H1 (cell line): ENCODE results near the gene CELF4. TPM values are rescaled to one million over a fixed set of nuclear protein-coding genes. Genes with fewer than 3 reads are reported as not detected.

ENCODE experiments used
- CTCF ChIA-PET: fragments of 300-600 bp; sonication (Branson Sonifier 250); formaldehyde crosslinking; loops from one replicate; lab custom pipeline; 2021; ENCODE audit not compliant: partially characterized antibody; lab: Charles Lee
- POLR2A ChIA-PET: fragments of 300-600 bp; sonication (Branson Sonifier 250); formaldehyde crosslinking; loops from one replicate; lab custom pipeline; 2021; ENCODE audit warnings: inconsistent platforms; ENCODE audit not compliant: partially characterized antibody; lab: Charles Lee
- DNase-seq, 2 experiments: peaks; one replicate each; pipeline versions ENCODE4 v3.0.0 to v3.0.0-alpha.2; 2010 to 2022; ENCODE audit warnings: low spot score in 2 of 2, low read depth in 1 of 2, mixed read lengths in 1 of 2
- FAIRE-seq: peaks from 2 replicates; lab custom pipeline; 2011; peaks lifted over from hg19 to GRCh38; lab: Jason Lieb, UNC
- H2AFZ ChIP-seq: 2 replicates; pipeline ENCODE4 v1.8.1; 2012; ENCODE audit warnings: low read length, inconsistent platforms
- H2AK5ac ChIP-seq: 2 replicates; pipeline ENCODE4 v1.6.1; 2013; ENCODE audit warnings: low read depth, low read length
- H2BK120ac ChIP-seq: replicated peaks from 2 replicates; pipeline ENCODE3; 2013; ENCODE audit warnings: low read depth, low read length, inconsistent platforms
- H2BK12ac ChIP-seq: 2 replicates; pipeline ENCODE4 v1.6.1; 2013; ENCODE audit warnings: low read depth, low read length
- H2BK15ac ChIP-seq: 2 replicates; pipeline ENCODE4 v1.6.1; 2013; ENCODE audit warnings: low read length
- H2BK20ac ChIP-seq: 2 replicates; pipeline ENCODE4 v1.6.1; 2013; ENCODE audit warnings: low read length
- H2BK5ac ChIP-seq: 2 replicates; pipeline ENCODE4 v1.6.1; 2013; ENCODE audit warnings: low read depth, low read length
- H3K14ac ChIP-seq: 2 replicates; pipeline ENCODE4 v1.6.1; 2013; ENCODE audit warnings: inconsistent platforms; ENCODE audit not compliant: insufficient read length
- H3K18ac ChIP-seq: 2 replicates; pipeline ENCODE4 v1.6.1; 2013; ENCODE audit warnings: low read length; ENCODE audit errors: extremely low read depth
- H3K23ac ChIP-seq: 2 replicates; pipeline ENCODE4 v1.6.1; 2013; ENCODE audit warnings: inconsistent platforms; ENCODE audit not compliant: insufficient read length
- H3K23me2 ChIP-seq: 2 replicates; pipeline ENCODE4 v1.6.1; 2013; ENCODE audit warnings: low read depth, low read length
- H3K27ac ChIP-seq: 2 replicates; pipeline ENCODE4 v1.6.1; 2011; ENCODE audit warnings: low read depth, low read length, inconsistent platforms
- H3K27me3 ChIP-seq, 4 experiments: replicated peaks in 1 of 4; 1 replicate in 1 of 4; 2 replicates in 3 of 4; pipeline versions ENCODE4 v1.6.1 to v1.8.1; 2011 to 2013; ENCODE audit warnings: low read length in 3 of 4, mild to moderate bottlenecking in 3 of 4, inconsistent platforms in 2 of 4, mixed read lengths in 2 of 4, moderate library complexity in 1 of 4; ENCODE audit not compliant: control insufficient read depth in 3 of 4, insufficient read depth in 3 of 4; ENCODE audit errors: extremely low read depth in 1 of 4
- H3K36me3 ChIP-seq, 4 experiments: 2 replicates each; pipeline versions ENCODE4 v1.6.1 to v1.8.1; 2011 to 2013; ENCODE audit warnings: mild to moderate bottlenecking in 4 of 4, low read length in 3 of 4, moderate library complexity in 2 of 4, control low read depth in 1 of 4, inconsistent platforms in 1 of 4; ENCODE audit not compliant: insufficient read depth in 4 of 4, control insufficient read depth in 2 of 4
- H3K4ac ChIP-seq: replicated peaks from 2 replicates; pipeline ENCODE3; 2013; ENCODE audit warnings: low read length, low read depth, mixed read lengths, inconsistent platforms; ENCODE audit not compliant: insufficient read length
- H3K4me1 ChIP-seq, 4 experiments: replicated peaks in 1 of 4; 1 replicate in 1 of 4; 2 replicates in 3 of 4; pipeline versions ENCODE4 v1.6.1 to v1.8.1; 2011 to 2013; ENCODE audit warnings: low read length in 3 of 4, inconsistent platforms in 2 of 4, mixed read lengths in 1 of 4; ENCODE audit not compliant: insufficient read depth in 4 of 4, control insufficient read depth in 3 of 4
- H3K4me2 ChIP-seq, 2 experiments: 2 replicates each; pipeline versions ENCODE4 v1.6.1 to v1.8.1; 2011 to 2013; ENCODE audit warnings: low read depth in 2 of 2, low read length in 2 of 2, control low read depth in 1 of 2, inconsistent platforms in 1 of 2, mild to moderate bottlenecking in 1 of 2; ENCODE audit not compliant: insufficient read depth in 1 of 2
- H3K4me3 ChIP-seq, 4 experiments: fragments of 200-600, 300-600 bp in 1 of 4; sonication (generic), shearing (Covaris generic), sonication (Bioruptor Twin) in 1 of 4; 2 replicates each; pipeline versions ENCODE4 v1.5.1 to v1.8.1; 2011 to 2016; ENCODE audit warnings: low read length in 4 of 4, low read depth in 3 of 4, control low read depth in 2 of 4, inconsistent platforms in 2 of 4, mild to moderate bottlenecking in 2 of 4, mixed read lengths in 1 of 4, moderate library complexity in 1 of 4; ENCODE audit not compliant: insufficient read depth in 2 of 4; ENCODE audit errors: extremely low read depth in 1 of 4
- H3K56ac ChIP-seq: replicated peaks from 2 replicates; pipeline ENCODE3; 2013; ENCODE audit warnings: low read depth, mild to moderate bottlenecking, mixed read lengths, low read length, inconsistent platforms; ENCODE audit not compliant: insufficient read length
- H3K79me1 ChIP-seq: 2 replicates; pipeline ENCODE4 v1.6.1; 2013; ENCODE audit warnings: low read depth, low read length, control low read depth
- H3K79me2 ChIP-seq, 2 experiments: 2 replicates each; pipeline versions ENCODE4 v1.6.1 to v1.8.1; 2012 to 2013; ENCODE audit warnings: low read length in 2 of 2, mild to moderate bottlenecking in 2 of 2, inconsistent platforms in 1 of 2; ENCODE audit not compliant: insufficient read depth in 2 of 2, control insufficient read depth in 1 of 2
- H3K9ac ChIP-seq, 4 experiments: replicated peaks in 1 of 4; 1 replicate in 1 of 4; 2 replicates in 3 of 4; pipeline versions ENCODE4 v1.6.1 to v1.8.1; 2011 to 2013; ENCODE audit warnings: low read depth in 3 of 4, low read length in 3 of 4, control low read depth in 2 of 4, mild to moderate bottlenecking in 2 of 4, moderate library complexity in 2 of 4, inconsistent platforms in 1 of 4; ENCODE audit errors: extremely low read depth in 1 of 4
- H3K9me3 ChIP-seq, 2 experiments: 2 replicates each; pipeline versions ENCODE4 v1.6.1 to v1.8.1; 2012 to 2013; ENCODE audit warnings: mild to moderate bottlenecking in 2 of 2, moderate library complexity in 2 of 2, control low read depth in 1 of 2, inconsistent platforms in 1 of 2, low read depth in 1 of 2, low read length in 1 of 2, mixed read lengths in 1 of 2; ENCODE audit not compliant: insufficient read depth in 2 of 2
- H4K20me1 ChIP-seq, 2 experiments: replicated peaks in 1 of 2; 2 replicates each; pipeline versions ENCODE3 to v1.8.1; 2011 to 2013; ENCODE audit warnings: inconsistent platforms in 2 of 2, low read length in 2 of 2, mild to moderate bottlenecking in 1 of 2; ENCODE audit not compliant: insufficient read depth in 2 of 2, control insufficient read depth in 1 of 2
- H4K5ac ChIP-seq: 2 replicates; pipeline ENCODE4 v1.6.1; 2013; ENCODE audit warnings: low read length, low read depth, mixed read lengths, inconsistent platforms; ENCODE audit not compliant: insufficient read length
- H4K8ac ChIP-seq: 2 replicates; pipeline ENCODE4 v1.8.0; 2013; ENCODE audit warnings: mild to moderate bottlenecking, moderate library complexity, low read length, inconsistent platforms; ENCODE audit not compliant: insufficient read depth; ENCODE audit errors: extremely low read depth
- H4K91ac ChIP-seq: replicated peaks from 2 replicates; pipeline ENCODE3; 2013; ENCODE audit warnings: low read length, mixed read lengths, inconsistent platforms; ENCODE audit not compliant: insufficient read length
- ATF2 ChIP-seq: IDR thresholded peaks from 2 replicates; pipeline ENCODE4 v1.6.1; 2012; ENCODE audit warnings: low read length, inconsistent platforms
- ATF3 ChIP-seq: IDR thresholded peaks from 2 replicates; pipeline ENCODE4 v1.6.1; 2011; ENCODE audit warnings: low read depth, mild to moderate bottlenecking, low read length; ENCODE audit not compliant: insufficient read depth
- BCL11A ChIP-seq, 2 experiments: IDR thresholded peaks; one replicate each; pipeline ENCODE4 v1.6.1; 2011; ENCODE audit warnings: low read depth in 2 of 2, low read length in 2 of 2, mild to moderate bottlenecking in 2 of 2
- E2F6 ChIP-seq: IDR thresholded peaks from 2 replicates; pipeline ENCODE4 v1.6.1; 2012; ENCODE audit warnings: inconsistent platforms
- EZH2 ChIP-seq: fragments of 200-600 bp; sonication (generic); IDR thresholded peaks from 2 replicates; pipeline ENCODE4 v1.7.1; 2012; ENCODE audit warnings: low read depth, mild to moderate bottlenecking, moderate library complexity, low read length, inconsistent platforms; ENCODE audit not compliant: severe bottlenecking
- KDM5A ChIP-seq: fragments of 200-600 bp; IDR thresholded peaks from 2 replicates; pipeline ENCODE4 v1.7.1; 2012; ENCODE audit warnings: mild to moderate bottlenecking, low read length, inconsistent platforms, mixed read lengths
- POLR2A ChIP-seq, 2 experiments: IDR thresholded peaks; 1 replicate in 1 of 2; 2 replicates in 1 of 2; pipeline ENCODE4 v1.6.1; 2011; ENCODE audit warnings: low read depth in 2 of 2, low read length in 2 of 2, mild to moderate bottlenecking in 2 of 2; ENCODE audit errors: control extremely low read depth in 1 of 2
- SRF ChIP-seq: IDR thresholded peaks from 2 replicates; pipeline ENCODE4 v1.6.1; 2011; ENCODE audit warnings: mild to moderate bottlenecking, low read depth, low read length, moderate library complexity
- TAF7 ChIP-seq: optimal IDR thresholded peaks from 2 replicates; pipeline ENCODE3; 2011; ENCODE audit warnings: low read depth, mild to moderate bottlenecking, inconsistent platforms, low read length, moderate library complexity, borderline replicate concordance
- TEAD4 ChIP-seq: IDR thresholded peaks from 2 replicates; pipeline ENCODE4 v1.6.1; 2012; ENCODE audit warnings: low read depth, low read length, inconsistent platforms, mixed read lengths
- YY1 ChIP-seq: IDR thresholded peaks from 2 replicates; pipeline ENCODE4 v1.6.1; 2011; ENCODE audit warnings: low read depth, mild to moderate bottlenecking, low read length
- WGBS, 2 experiments: shearing (Covaris generic) in 1 of 2; methylation state at CpG; one replicate each; pipeline versions ENCODE4 v1.1.6 to v1.1.7; 2013 to 2015; ENCODE audit warnings: low lambda C conversion rate in 2 of 2, mixed read lengths in 2 of 2, inconsistent platforms in 1 of 2, low coverage in 1 of 2, missing lambda C conversion rate in 1 of 2; ENCODE audit not compliant: insufficient replicate concordance in 2 of 2, insufficient coverage in 1 of 2, insufficient read length in 1 of 2; ENCODE audit errors: extremely low coverage in 1 of 2, missing lambda C conversion rate in 1 of 2; 5-methylcytosine and 5-hydroxymethylcytosine counted together
- polyA plus RNA-seq, 7 experiments: library from polyadenylated mRNA; depleted of rRNA in 3 of 7; stranded (reverse) in 5 of 7; unstranded in 2 of 7; fragments of >200 nt in 5 of 7; fragments of 200-250 nt in 2 of 7; gene quantifications; 1 replicate in 5 of 7; 2 replicates in 1 of 7; 4 replicates in 1 of 7; pipeline versions ENCODE4 v1.2.1 to v1.2.3, GENCODE V29; 2011 to 2013; ENCODE audit warnings: missing spikeins in 2 of 7, mixed read lengths in 2 of 7
- total RNA-seq: library from RNA; stranded (reverse); fragmentation: NEBNext Ultra II Directional; extraction: Animal tissue kit (Norgen Biotek cat#: 25700); gene quantifications from 2 replicates; pipeline ENCODE4 v1.2.1, GENCODE V29; 2021

CELF4 gene
- total and polyA plus RNA-seq, 2 of the 8 experiments (the other 6 are each of a cell fraction or from before 2014, with no cell fraction given) = 1.6 to 3.4 TPM

- H3K23ac ChIP-seq = no peak overlapping the region
- H2BK20ac ChIP-seq = no peak overlapping the region
- H3K4me2 ChIP-seq = no peak overlapping the region
- H3K79me1 ChIP-seq = no peaks in the 10 kb centered on the region; the same call in 1 of the 2 replicates
- no peaks in the 10 kb centered on the region for H3K36me3 ChIP-seq
- peaks cover 2 to 26% (median 13%) of the 10 kb centered on the region in 4 experiments for H3K27me3 ChIP-seq
- no peak overlapping the region for H2BK15ac ChIP-seq
- no peak overlapping the region for H3K4me3 ChIP-seq
- H3K79me2 ChIP-seq = no peaks in the 10 kb centered on the region
- no peak overlapping the region for H2BK120ac ChIP-seq
- peaks cover 0 to 2% of the 10 kb centered on the region in 2 experiments for H4K20me1 ChIP-seq
- no peak overlapping the region for H3K4ac ChIP-seq
- POLR2A ChIA-PET = interaction anchor here (1.2 kb wide), 1 partner anchor 20 kb away, joined by 3 read pairs; no protein-coding TSS in a partner anchor
- no peak overlapping the region for H3K56ac ChIP-seq
- H2BK5ac ChIP-seq = no peak overlapping the region
- no peak overlapping the region for H2BK12ac ChIP-seq
- WGBS, 2 experiments = 79% methylated on average over 4 of the region's 6 CpGs; no CpG with 5 or more reads in 1 of the 2 experiments
- no peak overlapping the region for H4K91ac ChIP-seq
- no peak overlapping the region for H4K8ac ChIP-seq
- no peak overlapping the region for H3K27ac ChIP-seq
- no peak overlapping the region for H2AFZ ChIP-seq
- no peak overlapping the region for H3K14ac ChIP-seq
- no peak overlapping the region for H4K5ac ChIP-seq
- no peaks in the 10 kb centered on the region for H3K9me3 ChIP-seq
- peaks cover 2% of the 10 kb centered on the region; the same call in 1 of the 2 replicates for H3K23me2 ChIP-seq
- no peak overlapping the region for H2AK5ac ChIP-seq
- CTCF ChIA-PET = interaction anchor here (0.7 to 2.3 kb wide), 14 partner anchors 11 to 103 kb away, joined by 3 to 11 read pairs (median 4); no protein-coding TSS in a partner anchor
- H3K18ac ChIP-seq = no peak overlapping the region
- no peak for DNase-seq
- peaks cover 0 to 16% (median 13%) of the 10 kb centered on the region in 4 experiments; a peak in 6 of 7 replicates for H3K4me1 ChIP-seq
- FAIRE-seq = no peak
- no peak overlapping the region for H3K9ac ChIP-seq
- TF ChIP-seq TEAD4 (no peak), KDM5A (no peak), TAF7 (no peak), ATF2 (no peak), ATF3 (no peak), EZH2 (no peak), POLR2A (IDR thresholded peaks at IDR 0.05; ENCODE audit: control extremely low read depth in 1 of 2, low read depth in 2 of 2, low read length in 2 of 2) (no peak), YY1 (no peak), E2F6 (no peak), BCL11A (IDR thresholded peaks at IDR 0.05; ENCODE audit: low read depth in 2 of 2, low read length in 2 of 2) (no peak), SRF (no peak)
These were observed 167.8 kb downstream of the CELF4 start for GRCh38 chr18:37397814-37398213.
